PFSK-1 (cell line): ENCODE results near the gene ADCYAP1R1.

Experiments used
- POLR2AphosphoS5 ChIP-seq: IDR thresholded peaks from 2 replicates; pipeline ENCODE4 v1.6.1; 2012; ENCODE audit warnings: low read depth, mild to moderate bottlenecking, control low read depth, low read length, moderate library complexity
- TF ChIP-seq, protein P1 (sequence below), 2 experiments: IDR thresholded peaks; 2 replicates each; pipeline versions ENCODE4 v1.6.1 to v1.8.0; 2011 to 2012; ENCODE audit warnings: low read depth in 2 of 2, low read length in 2 of 2, control low read depth in 1 of 2, inconsistent platforms in 1 of 2, mild to moderate bottlenecking in 1 of 2, moderate library complexity in 1 of 2; ENCODE audit not compliant: insufficient read depth in 1 of 2

- TF ChIP-seq POLR2AphosphoS5, result no peak
- TF ChIP-seq, protein P1, sequence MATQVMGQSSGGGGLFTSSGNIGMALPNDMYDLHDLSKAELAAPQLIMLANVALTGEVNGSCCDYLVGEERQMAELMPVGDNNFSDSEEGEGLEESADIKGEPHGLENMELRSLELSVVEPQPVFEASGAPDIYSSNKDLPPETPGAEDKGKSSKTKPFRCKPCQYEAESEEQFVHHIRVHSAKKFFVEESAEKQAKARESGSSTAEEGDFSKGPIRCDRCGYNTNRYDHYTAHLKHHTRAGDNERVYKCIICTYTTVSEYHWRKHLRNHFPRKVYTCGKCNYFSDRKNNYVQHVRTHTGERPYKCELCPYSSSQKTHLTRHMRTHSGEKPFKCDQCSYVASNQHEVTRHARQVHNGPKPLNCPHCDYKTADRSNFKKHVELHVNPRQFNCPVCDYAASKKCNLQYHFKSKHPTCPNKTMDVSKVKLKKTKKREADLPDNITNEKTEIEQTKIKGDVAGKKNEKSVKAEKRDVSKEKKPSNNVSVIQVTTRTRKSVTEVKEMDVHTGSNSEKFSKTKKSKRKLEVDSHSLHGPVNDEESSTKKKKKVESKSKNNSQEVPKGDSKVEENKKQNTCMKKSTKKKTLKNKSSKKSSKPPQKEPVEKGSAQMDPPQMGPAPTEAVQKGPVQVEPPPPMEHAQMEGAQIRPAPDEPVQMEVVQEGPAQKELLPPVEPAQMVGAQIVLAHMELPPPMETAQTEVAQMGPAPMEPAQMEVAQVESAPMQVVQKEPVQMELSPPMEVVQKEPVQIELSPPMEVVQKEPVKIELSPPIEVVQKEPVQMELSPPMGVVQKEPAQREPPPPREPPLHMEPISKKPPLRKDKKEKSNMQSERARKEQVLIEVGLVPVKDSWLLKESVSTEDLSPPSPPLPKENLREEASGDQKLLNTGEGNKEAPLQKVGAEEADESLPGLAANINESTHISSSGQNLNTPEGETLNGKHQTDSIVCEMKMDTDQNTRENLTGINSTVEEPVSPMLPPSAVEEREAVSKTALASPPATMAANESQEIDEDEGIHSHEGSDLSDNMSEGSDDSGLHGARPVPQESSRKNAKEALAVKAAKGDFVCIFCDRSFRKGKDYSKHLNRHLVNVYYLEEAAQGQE (IDR thresholded peaks at IDR 0.05; ENCODE audit: insufficient read depth in 1 of 2, low read depth in 2 of 2, low read length in 2 of 2), result no peak
Measured at GRCh38 chr7:31078363-31078990, 26.4 kb downstream of the ADCYAP1R1 start.
